ENCODE measurements around the gene NMRAL1. TPM values are rescaled to one million over a fixed set of nuclear protein-coding genes. Genes with fewer than 3 reads are reported as not detected.

The NMRAL1 gene
- total and polyA plus RNA-seq, 10 of the 15 experiments (the other 5 are each of a cell fraction or from before 2014, with no cell fraction given): 4.8 to 102 (median 62.5) TPM

- Histone ChIP-seq H3K27ac (ENCODE audit: control insufficient read depth, insufficient read depth) (no peak overlapping the region), H3K36me3 (ENCODE audit: control insufficient read depth in 2 of 2, insufficient read depth in 2 of 2, low read length in 1 of 2) (peaks cover 3 to 14% of the 10 kb centered on the region in 2 experiments), H3K9me3 (replicated peaks; ENCODE audit: control insufficient read depth, insufficient read depth, low read length) (no peaks in the 10 kb centered on the region), H2AFZ (ENCODE audit: control insufficient read depth, low read depth, low read length) (no peak overlapping the region), H4K20me1 (ENCODE audit: control insufficient read depth, insufficient read depth) (no peaks in the 10 kb centered on the region), H3K27me3 (replicated peaks in 1 of 2; ENCODE audit: control insufficient read depth in 2 of 2, insufficient read depth in 2 of 2, low read length in 1 of 2) (no peaks in the 10 kb centered on the region), H3K79me2 (ENCODE audit: control insufficient read depth, insufficient read depth, low read length) (no peaks in the 10 kb centered on the region; the same call in 1 of the 2 replicates), H3K4me1 (ENCODE audit: control insufficient read depth, insufficient read depth, low read length) (no peaks in the 10 kb centered on the region), H3K9ac (ENCODE audit: control insufficient read depth, insufficient read depth, low read length) (no peak overlapping the region), H3K4me2 (ENCODE audit: control insufficient read depth, insufficient read depth) (no peak overlapping the region), H3K4me3 (no peak overlapping the region)
- WGBS (ENCODE audit: insufficient coverage, insufficient replicate concordance, low lambda C conversion rate, missing lambda C conversion rate): 83% methylated on average over 2 of the region's 5 CpGs
- SMC1A ChIA-PET (ENCODE audit: uncharacterized antibody, unreplicated experiment): interaction anchor here (0.9 kb wide), 1 partner anchor 49 kb away, joined by 3 read pairs; no protein-coding TSS in a partner anchor
- ATAC-seq: no peak
- RAD21 ChIA-PET (ENCODE audit: unreplicated experiment): interaction anchor here (0.6 to 1.0 kb wide), 3 partner anchors 11 to 137 kb away, joined by 4 read pairs; partner anchors contain the start of gene HMOX2
- in situ Hi-C loops (cut with MboI) (no loop called here), intact Hi-C loops (cut with micrococcal nuclease; ENCODE audit: unreplicated experiment) (no loop called here)
- TF ChIP-seq ZNF24 (IDR thresholded peaks at IDR 0.05) (no peak), POLR2A (IDR thresholded peaks at IDR 0.05; ENCODE audit: low read depth, low read length) (no peak), NR2C1 (IDR thresholded peaks at IDR 0.05) (no peak), NKRF (conservative IDR thresholded peaks at IDR 0.05) (no peak), ZNF274 (IDR thresholded peaks at IDR 0.05; ENCODE audit: insufficient read depth, insufficient read length) (no peak), SUZ12 (IDR thresholded peaks at IDR 0.05; ENCODE audit: unreplicated experiment) (no peak), NBN (IDR thresholded peaks at IDR 0.05) (no peak), POLR2AphosphoS5 (IDR thresholded peaks at IDR 0.05; ENCODE audit: low read length) (no peak), CHD1 (IDR thresholded peaks at IDR 0.05; ENCODE audit: low read depth, low read length) (no peak), KLF5 (IDR thresholded peaks at IDR 0.05; ENCODE audit: partially characterized antibody) (no peak), TCF3 (IDR thresholded peaks at IDR 0.05; ENCODE audit: borderline replicate concordance, insufficient read depth, low read depth, low read length) (no peak), ATF7 (IDR thresholded peaks at IDR 0.05; ENCODE audit: low read depth) (no peak)
- TF ChIP-seq, protein P1, sequence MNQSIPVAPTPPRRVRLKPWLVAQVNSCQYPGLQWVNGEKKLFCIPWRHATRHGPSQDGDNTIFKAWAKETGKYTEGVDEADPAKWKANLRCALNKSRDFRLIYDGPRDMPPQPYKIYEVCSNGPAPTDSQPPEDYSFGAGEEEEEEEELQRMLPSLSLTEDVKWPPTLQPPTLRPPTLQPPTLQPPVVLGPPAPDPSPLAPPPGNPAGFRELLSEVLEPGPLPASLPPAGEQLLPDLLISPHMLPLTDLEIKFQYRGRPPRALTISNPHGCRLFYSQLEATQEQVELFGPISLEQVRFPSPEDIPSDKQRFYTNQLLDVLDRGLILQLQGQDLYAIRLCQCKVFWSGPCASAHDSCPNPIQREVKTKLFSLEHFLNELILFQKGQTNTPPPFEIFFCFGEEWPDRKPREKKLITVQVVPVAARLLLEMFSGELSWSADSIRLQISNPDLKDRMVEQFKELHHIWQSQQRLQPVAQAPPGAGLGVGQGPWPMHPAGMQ (IDR thresholded peaks at IDR 0.05; ENCODE audit: borderline replicate concordance): no peak
- TF ChIP-seq, protein P2, sequence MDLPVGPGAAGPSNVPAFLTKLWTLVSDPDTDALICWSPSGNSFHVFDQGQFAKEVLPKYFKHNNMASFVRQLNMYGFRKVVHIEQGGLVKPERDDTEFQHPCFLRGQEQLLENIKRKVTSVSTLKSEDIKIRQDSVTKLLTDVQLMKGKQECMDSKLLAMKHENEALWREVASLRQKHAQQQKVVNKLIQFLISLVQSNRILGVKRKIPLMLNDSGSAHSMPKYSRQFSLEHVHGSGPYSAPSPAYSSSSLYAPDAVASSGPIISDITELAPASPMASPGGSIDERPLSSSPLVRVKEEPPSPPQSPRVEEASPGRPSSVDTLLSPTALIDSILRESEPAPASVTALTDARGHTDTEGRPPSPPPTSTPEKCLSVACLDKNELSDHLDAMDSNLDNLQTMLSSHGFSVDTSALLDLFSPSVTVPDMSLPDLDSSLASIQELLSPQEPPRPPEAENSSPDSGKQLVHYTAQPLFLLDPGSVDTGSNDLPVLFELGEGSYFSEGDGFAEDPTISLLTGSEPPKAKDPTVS (IDR thresholded peaks at IDR 0.05; ENCODE audit: low read depth, low read length): no peak
- FAIRE-seq: no peak
- POLR2A ChIA-PET: interaction anchor here (0.6 to 1.1 kb wide), 4 partner anchors 11 to 17 kb away, joined by 4 to 5 read pairs (median 4); no protein-coding TSS in a partner anchor
- BruUV-seq (replicated peaks): no TSS peak
- DNase-seq (ENCODE audit: low read depth, low spot score): no peak
- CTCF ChIA-PET: interaction anchor here (0.6 kb wide), 1 partner anchor 104 kb away, joined by 3 read pairs; no protein-coding TSS in a partner anchor
Observed at GRCh38 chr16:4487955-4488498, 13.6 kb upstream of the NMRAL1 start.

Data from GM12878 (cell line).